ENCODE data around the gene CHN2. TPM values are rescaled to one million over a fixed set of nuclear protein-coding genes. Genes with fewer than 3 reads are reported as not detected.

CHN2 gene
- total RNA-seq, 1 donor from 2014 or later, result 5.7 TPM

GRCh38 chr7:29190349-29191045 lies 4.1 kb upstream of the CHN2 start:
- DNase-seq (ENCODE audit: low read depth), result no peak
- peaks cover 14% of the 10 kb centered on the region for H3K27me3 ChIP-seq (ENCODE audit: control insufficient read depth, insufficient read depth, low read length)
- H3K4me3 ChIP-seq (ENCODE audit: low read depth, low read length), result no peak overlapping the region
- TF ChIP-seq, protein P1, sequence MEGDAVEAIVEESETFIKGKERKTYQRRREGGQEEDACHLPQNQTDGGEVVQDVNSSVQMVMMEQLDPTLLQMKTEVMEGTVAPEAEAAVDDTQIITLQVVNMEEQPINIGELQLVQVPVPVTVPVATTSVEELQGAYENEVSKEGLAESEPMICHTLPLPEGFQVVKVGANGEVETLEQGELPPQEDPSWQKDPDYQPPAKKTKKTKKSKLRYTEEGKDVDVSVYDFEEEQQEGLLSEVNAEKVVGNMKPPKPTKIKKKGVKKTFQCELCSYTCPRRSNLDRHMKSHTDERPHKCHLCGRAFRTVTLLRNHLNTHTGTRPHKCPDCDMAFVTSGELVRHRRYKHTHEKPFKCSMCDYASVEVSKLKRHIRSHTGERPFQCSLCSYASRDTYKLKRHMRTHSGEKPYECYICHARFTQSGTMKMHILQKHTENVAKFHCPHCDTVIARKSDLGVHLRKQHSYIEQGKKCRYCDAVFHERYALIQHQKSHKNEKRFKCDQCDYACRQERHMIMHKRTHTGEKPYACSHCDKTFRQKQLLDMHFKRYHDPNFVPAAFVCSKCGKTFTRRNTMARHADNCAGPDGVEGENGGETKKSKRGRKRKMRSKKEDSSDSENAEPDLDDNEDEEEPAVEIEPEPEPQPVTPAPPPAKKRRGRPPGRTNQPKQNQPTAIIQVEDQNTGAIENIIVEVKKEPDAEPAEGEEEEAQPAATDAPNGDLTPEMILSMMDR (IDR thresholded peaks at IDR 0.05; ENCODE audit: insufficient read depth, low read length, poor library complexity, severe bottlenecking), result no peak
- H3K36me3 ChIP-seq (ENCODE audit: control insufficient read depth, insufficient read depth, low read length), result no peaks in the 10 kb centered on the region

DNA sequence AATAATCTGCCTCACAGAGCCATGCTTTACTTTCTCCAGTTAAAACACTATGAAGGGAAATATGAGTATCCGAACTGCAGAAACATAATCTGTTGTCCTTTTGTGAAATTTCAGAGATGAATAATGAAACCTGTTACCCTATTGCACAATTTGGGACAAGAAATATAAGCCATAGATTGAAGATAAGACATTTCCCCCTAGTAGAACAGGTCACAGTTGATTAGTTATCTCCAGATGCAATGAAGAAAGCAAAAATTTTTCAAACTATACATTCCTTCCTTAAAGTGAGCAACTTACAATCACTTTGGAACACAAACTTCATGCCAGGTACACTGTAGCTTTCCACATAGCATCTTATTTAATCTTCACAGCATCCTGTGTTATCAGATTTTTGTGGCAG lies 2.3 kb upstream of the CHN2 start:
- Histone ChIP-seq H3K36me3 (ENCODE audit: control insufficient read depth, insufficient read depth, low read length) (no peaks in the 10 kb centered on the region), H3K27me3 (ENCODE audit: control insufficient read depth, insufficient read depth, low read length) (peaks cover 14% of the 10 kb centered on the region), H3K4me3 (ENCODE audit: low read depth, low read length) (no peak overlapping the region)
- no peak for DNase-seq (ENCODE audit: low read depth)
- TF ChIP-seq, protein P1 (IDR thresholded peaks at IDR 0.05; ENCODE audit: insufficient read depth, low read length, poor library complexity, severe bottlenecking), result no peak

GRCh38 chr7:29192811-29193210 lies 1.8 kb upstream of the CHN2 start:
- TF ChIP-seq, protein P1 (IDR thresholded peaks at IDR 0.05; ENCODE audit: insufficient read depth, low read length, poor library complexity, severe bottlenecking), result no peak
- H3K36me3 ChIP-seq (ENCODE audit: control insufficient read depth, insufficient read depth, low read length), result no peaks in the 10 kb centered on the region
- DNase-seq (ENCODE audit: low read depth), result no peak
- H3K4me3 ChIP-seq (ENCODE audit: low read depth, low read length), result no peak overlapping the region
- peaks cover 14% of the 10 kb centered on the region for H3K27me3 ChIP-seq (ENCODE audit: control insufficient read depth, insufficient read depth, low read length)

GRCh38 chr7:29193316-29194205 lies 1.0 kb upstream of the CHN2 start:
- peak overlapping the region; percentile 66 for H3K4me3 ChIP-seq (ENCODE audit: low read depth, low read length)
- H3K36me3 ChIP-seq (ENCODE audit: control insufficient read depth, insufficient read depth, low read length), result no peaks in the 10 kb centered on the region
- TF ChIP-seq, protein P1 (IDR thresholded peaks at IDR 0.05; ENCODE audit: insufficient read depth, low read length, poor library complexity, severe bottlenecking), result no peak
- peaks cover 14% of the 10 kb centered on the region for H3K27me3 ChIP-seq (ENCODE audit: control insufficient read depth, insufficient read depth, low read length)
- no peak for DNase-seq (ENCODE audit: low read depth)

GRCh38 chr7:29194206-29194593 lies 375 bp upstream of the CHN2 start:
- no peak for DNase-seq (ENCODE audit: low read depth)
- H3K36me3 ChIP-seq (ENCODE audit: control insufficient read depth, insufficient read depth, low read length), result no peaks in the 10 kb centered on the region
- peak overlapping the region; percentile 66 for H3K4me3 ChIP-seq (ENCODE audit: low read depth, low read length)
- TF ChIP-seq, protein P1 (IDR thresholded peaks at IDR 0.05; ENCODE audit: insufficient read depth, low read length, poor library complexity, severe bottlenecking), result no peak
- peaks cover 14% of the 10 kb centered on the region for H3K27me3 ChIP-seq (ENCODE audit: control insufficient read depth, insufficient read depth, low read length)

Measured in kidney epithelial cell (primary cell).